GM12864 (cell line): ENCODE results near the gene TMPRSS9.

Experiments used
- DNase-seq: peaks from one replicate; pipeline ENCODE4 v3.0.0-alpha.2; 2011; ENCODE audit warnings: low read depth
- H3K4me3 ChIP-seq: 2 replicates; pipeline ENCODE4 v1.5.1; 2011; ENCODE audit warnings: mild to moderate bottlenecking, low read depth, low read length, control low read depth
- TF ChIP-seq, protein P1 (sequence below): IDR thresholded peaks from 2 replicates; pipeline ENCODE4 v1.5.1; 2011; ENCODE audit warnings: low read depth, mild to moderate bottlenecking, moderate library complexity, low read length, control low read depth, inconsistent platforms; ENCODE audit errors: missing control alignments

Gene TMPRSS9

GRCh38 chr19:2338055-2338615 lies 21.9 kb upstream of the TMPRSS9 start:
- no peak overlapping the region for H3K4me3 ChIP-seq
- TF ChIP-seq, protein P1, sequence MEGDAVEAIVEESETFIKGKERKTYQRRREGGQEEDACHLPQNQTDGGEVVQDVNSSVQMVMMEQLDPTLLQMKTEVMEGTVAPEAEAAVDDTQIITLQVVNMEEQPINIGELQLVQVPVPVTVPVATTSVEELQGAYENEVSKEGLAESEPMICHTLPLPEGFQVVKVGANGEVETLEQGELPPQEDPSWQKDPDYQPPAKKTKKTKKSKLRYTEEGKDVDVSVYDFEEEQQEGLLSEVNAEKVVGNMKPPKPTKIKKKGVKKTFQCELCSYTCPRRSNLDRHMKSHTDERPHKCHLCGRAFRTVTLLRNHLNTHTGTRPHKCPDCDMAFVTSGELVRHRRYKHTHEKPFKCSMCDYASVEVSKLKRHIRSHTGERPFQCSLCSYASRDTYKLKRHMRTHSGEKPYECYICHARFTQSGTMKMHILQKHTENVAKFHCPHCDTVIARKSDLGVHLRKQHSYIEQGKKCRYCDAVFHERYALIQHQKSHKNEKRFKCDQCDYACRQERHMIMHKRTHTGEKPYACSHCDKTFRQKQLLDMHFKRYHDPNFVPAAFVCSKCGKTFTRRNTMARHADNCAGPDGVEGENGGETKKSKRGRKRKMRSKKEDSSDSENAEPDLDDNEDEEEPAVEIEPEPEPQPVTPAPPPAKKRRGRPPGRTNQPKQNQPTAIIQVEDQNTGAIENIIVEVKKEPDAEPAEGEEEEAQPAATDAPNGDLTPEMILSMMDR, result no peak
- DNase-seq, result no peak

DNA sequence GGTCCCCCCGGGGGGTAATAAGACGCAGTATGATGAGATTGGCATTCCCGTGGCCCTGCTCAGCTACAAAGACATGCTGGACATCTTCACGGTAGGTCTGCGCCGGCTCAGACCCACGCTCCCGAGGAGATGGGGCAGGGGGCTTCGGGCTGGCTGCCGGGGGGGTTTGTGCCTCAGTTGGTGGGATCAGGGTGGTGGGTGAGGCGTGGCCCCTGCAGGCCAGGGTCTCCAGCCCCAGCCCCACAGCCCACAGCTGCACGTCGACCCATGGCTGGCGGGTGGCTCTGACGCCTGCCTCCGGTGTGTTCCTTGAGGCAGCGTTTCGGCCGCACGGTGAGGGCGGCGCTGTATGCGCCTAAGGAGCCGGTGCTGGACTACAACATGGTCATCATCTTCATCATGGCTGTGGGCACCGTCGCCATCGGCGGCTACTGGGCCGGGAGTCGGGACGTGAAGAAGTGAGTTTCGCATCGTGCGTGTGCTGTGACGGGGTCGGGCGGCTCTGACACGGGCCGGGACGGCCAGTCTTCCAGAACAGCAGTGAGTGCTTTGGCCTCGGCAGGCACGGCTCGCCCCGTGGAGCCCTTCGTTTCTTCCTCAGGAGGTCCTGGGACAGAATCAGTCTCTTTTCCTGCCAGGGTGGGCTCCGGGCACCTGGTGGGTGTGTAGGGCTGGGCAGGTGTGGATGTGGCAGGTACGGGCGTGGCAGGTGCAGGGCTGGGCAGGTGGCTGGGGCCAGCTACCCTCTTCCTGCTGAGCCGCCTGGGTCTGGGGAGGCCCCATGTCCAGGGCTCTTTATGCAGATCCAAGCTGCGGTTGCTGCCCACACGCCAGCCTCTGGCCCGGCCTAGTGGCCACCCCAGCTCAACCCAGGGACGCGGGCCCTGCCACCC lies 21.1 kb upstream of the TMPRSS9 start:
- TF ChIP-seq, protein P1, result no peak
- no peak for DNase-seq
- H3K4me3 ChIP-seq, result no peak overlapping the region

DNA sequence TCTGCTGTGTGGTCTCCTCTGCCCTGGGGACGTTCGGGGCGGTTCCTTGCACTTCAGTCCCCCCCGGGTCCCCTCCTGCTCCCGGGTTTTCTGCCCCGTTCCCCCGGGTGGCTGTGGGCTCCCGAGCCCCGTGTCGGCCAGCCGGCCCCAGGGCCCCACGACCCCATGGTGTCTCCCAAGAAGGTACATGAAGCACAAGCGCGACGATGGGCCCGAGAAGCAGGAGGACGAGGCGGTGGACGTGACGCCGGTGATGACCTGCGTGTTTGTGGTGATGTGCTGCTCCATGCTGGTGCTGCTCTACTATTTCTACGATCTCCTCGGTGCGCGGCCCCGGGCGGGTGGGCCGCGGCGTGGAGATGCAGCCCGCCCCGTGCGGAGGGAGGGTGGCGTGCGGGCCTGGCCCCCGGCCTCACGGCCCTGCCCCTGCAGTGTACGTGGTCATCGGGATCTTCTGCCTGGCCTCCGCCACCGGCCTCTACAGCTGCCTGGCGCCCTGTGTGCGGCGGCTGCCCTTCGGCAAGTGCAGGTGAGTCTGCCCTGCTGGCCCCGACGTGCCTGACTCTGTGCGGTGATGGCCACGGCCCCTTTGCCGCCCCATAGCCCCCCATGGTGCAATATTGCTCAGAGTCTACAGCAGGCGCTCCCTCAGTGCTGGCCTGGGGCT lies 20.3 kb upstream of the TMPRSS9 start:
- DNase-seq, result no peak
- no peak overlapping the region for H3K4me3 ChIP-seq
- TF ChIP-seq, protein P1, result no peak

GRCh38 chr19:2340496-2341243 lies 19.4 kb upstream of the TMPRSS9 start:
- no peak overlapping the region for H3K4me3 ChIP-seq
- TF ChIP-seq, protein P1, result no peak
- DNase-seq, result no peak

DNA sequence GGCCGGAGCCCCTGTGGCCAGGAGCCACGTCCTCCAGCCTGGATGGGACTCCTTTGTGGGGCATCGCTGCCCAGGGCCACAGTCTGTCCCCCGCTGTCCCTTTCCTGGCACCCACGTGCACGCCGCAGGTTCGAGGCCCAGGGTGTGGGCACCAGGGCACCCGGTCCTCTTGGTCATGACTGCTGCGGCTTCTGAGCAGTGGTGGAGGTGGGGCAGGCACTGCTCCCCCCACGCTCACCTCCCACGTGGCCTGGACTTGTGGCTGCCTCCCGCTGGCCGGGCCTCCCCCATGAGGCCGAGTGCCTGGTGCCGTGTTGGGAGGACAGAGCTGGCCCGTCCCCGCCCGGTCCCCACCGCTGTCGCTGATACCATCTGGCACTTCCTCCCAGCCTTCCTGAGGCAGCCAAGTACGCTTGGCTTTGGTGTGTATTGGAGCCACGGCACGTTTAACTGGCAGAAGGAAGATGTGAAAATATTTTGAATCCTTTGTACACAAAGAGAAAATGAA lies 18.8 kb upstream of the TMPRSS9 start:
- TF ChIP-seq, protein P1, result no peak
- no peak overlapping the region for H3K4me3 ChIP-seq
- DNase-seq, result no peak

- no peak overlapping the region for H3K4me3 ChIP-seq
- TF ChIP-seq, protein P1, result no peak
- no peak for DNase-seq
Observed at GRCh38 chr19:2341982-2342381, 18.1 kb upstream of the TMPRSS9 start.
